ENCODE results near the gene TANC1.

The TANC1 gene

GRCh38 chr2:159163930-159164329 lies 195.5 kb downstream of the TANC1 start:
- DNase-seq (ENCODE audit: low spot score): no peak
- in situ Hi-C loops (cut with MboI; ENCODE audit: low sequenced_read_pairs, unreplicated experiment): no loop called here
- no peak for TF ChIP-seq CTCF (IDR thresholded peaks at IDR 0.05; ENCODE audit: borderline replicate concordance, control extremely low read depth, extremely low read depth, insufficient read depth, missing control alignments)

GRCh38 chr2:159164457-159164911 lies 196.0 kb downstream of the TANC1 start:
- no peak for TF ChIP-seq CTCF (IDR thresholded peaks at IDR 0.05; ENCODE audit: borderline replicate concordance, control extremely low read depth, extremely low read depth, insufficient read depth, missing control alignments)
- in situ Hi-C loops (cut with MboI; ENCODE audit: low sequenced_read_pairs, unreplicated experiment): no loop called here
- DNase-seq (ENCODE audit: low spot score): no peak

- in situ Hi-C loops (cut with MboI; ENCODE audit: low sequenced_read_pairs, unreplicated experiment): no loop called here
- no peak for DNase-seq (ENCODE audit: low spot score)
- no peak for TF ChIP-seq CTCF (IDR thresholded peaks at IDR 0.05; ENCODE audit: borderline replicate concordance, control extremely low read depth, extremely low read depth, insufficient read depth, missing control alignments)
Observed at GRCh38 chr2:159165048-159165447, 196.6 kb downstream of the TANC1 start.

- in situ Hi-C loops (cut with MboI; ENCODE audit: low sequenced_read_pairs, unreplicated experiment): no loop called here
- DNase-seq (ENCODE audit: low spot score): no peak
- TF ChIP-seq CTCF (IDR thresholded peaks at IDR 0.05; ENCODE audit: borderline replicate concordance, control extremely low read depth, extremely low read depth, insufficient read depth, missing control alignments): no peak
Observed at GRCh38 chr2:159168707-159169106, 200.3 kb downstream of the TANC1 start.

- no peak for TF ChIP-seq CTCF (IDR thresholded peaks at IDR 0.05; ENCODE audit: borderline replicate concordance, control extremely low read depth, extremely low read depth, insufficient read depth, missing control alignments)
- in situ Hi-C loops (cut with MboI; ENCODE audit: low sequenced_read_pairs, unreplicated experiment): no loop called here
- no peak for DNase-seq (ENCODE audit: low spot score)
Observed at GRCh38 chr2:159169187-159169586, 200.7 kb downstream of the TANC1 start.

- TF ChIP-seq CTCF (IDR thresholded peaks at IDR 0.05; ENCODE audit: borderline replicate concordance, control extremely low read depth, extremely low read depth, insufficient read depth, missing control alignments): no peak
- in situ Hi-C loops (cut with MboI; ENCODE audit: low sequenced_read_pairs, unreplicated experiment): no loop called here
- no peak for DNase-seq (ENCODE audit: low spot score)
Observed at GRCh38 chr2:159172403-159172802, 204.0 kb downstream of the TANC1 start.

- in situ Hi-C loops (cut with MboI; ENCODE audit: low sequenced_read_pairs, unreplicated experiment): no loop called here
- no peak for DNase-seq (ENCODE audit: low spot score)
- no peak for TF ChIP-seq CTCF (IDR thresholded peaks at IDR 0.05; ENCODE audit: borderline replicate concordance, control extremely low read depth, extremely low read depth, insufficient read depth, missing control alignments)
Observed at GRCh38 chr2:159174759-159175158, 206.3 kb downstream of the TANC1 start.

Data from GM13976 (cell line).